Smooth muscle cell of the brain vasculature (primary cell): Measurements from ENCODE around the gene POLR2A.
"Not testable (repeated sequence)": the region's sequence is repeated elsewhere in the genome, so short reads cannot be mapped to it uniquely, and the experiment has no call there.

Experiments
- DNase-seq: peaks from one replicate; pipeline ENCODE4 v3.0.0-alpha.2; 2012; ENCODE audit warnings: low read depth, low spot score

Gene POLR2A

DNA sequence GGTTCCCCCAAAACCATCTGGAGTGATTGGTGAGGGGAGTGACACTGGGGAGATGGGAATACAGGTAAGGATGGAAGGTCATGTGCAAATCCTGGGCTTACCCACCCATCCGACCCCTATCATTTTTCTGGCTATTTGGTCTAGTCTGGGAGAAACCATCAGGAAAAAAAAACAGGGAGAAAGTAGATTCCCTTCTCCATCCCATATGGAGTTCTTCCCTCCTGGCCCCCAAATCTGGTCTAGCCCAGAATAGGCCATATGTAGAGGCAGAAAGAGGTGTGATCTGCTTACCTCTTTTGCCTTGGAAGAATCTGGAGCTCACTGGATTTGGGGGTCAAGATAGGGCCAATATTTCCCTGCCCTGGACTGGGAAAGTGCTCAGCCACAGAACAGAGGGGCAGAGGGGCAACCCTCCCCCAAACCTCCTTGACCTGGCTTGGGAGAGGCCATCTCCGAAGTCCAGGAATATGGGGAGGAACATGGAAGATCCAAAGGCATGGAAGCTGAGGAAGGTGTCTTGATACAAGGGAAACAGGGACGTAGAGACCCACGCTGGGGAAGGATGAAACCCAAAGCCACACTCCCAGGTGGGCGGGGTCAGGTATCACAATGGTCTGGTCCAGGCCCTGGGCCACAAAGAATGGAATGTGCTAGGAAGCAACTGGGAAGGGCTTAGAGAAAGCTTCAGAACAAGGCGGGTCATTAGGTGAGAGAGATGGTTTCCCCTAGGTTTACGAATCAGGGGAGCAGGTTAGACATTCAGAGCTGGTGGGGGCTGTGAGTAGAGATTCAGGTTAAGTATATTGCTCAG, 23.1 kb upstream of the POLR2A start:
- no peak for DNase-seq

- DNase-seq: no peak
These were observed 21.4 kb upstream of the POLR2A start for GRCh38 chr17:7462474-7463371.

DNA sequence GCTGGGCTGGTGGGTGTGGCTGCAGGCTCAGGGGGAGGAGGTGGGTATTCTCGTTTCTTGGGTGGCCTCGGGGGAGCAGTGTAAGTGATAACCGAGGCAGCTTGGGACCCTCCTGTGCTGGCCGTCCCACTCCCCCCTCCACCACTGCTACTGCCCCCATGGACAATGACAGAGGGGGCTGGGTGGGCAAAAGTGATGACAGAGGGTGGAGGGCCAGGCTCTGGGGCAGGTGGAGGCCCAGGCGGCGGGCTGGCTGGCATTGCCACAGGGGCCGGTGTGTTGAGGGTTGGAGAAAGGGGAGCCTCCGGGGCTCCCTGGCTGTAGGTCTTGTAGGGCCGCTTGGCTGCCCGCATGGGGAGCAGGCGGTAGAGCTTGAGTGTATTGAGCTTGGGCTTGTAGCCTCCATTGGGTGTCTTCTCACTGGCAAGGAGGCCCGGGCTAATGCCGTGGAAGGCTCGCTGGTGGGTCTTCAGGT, 20.8 kb upstream of the POLR2A start:
- no peak for DNase-seq

- DNase-seq: no peak
These were observed 20.1 kb upstream of the POLR2A start for GRCh38 chr17:7464081-7464480.

GRCh38 chr17:7465597-7466275, 18.4 kb upstream of the POLR2A start:
- no peak for DNase-seq

DNA sequence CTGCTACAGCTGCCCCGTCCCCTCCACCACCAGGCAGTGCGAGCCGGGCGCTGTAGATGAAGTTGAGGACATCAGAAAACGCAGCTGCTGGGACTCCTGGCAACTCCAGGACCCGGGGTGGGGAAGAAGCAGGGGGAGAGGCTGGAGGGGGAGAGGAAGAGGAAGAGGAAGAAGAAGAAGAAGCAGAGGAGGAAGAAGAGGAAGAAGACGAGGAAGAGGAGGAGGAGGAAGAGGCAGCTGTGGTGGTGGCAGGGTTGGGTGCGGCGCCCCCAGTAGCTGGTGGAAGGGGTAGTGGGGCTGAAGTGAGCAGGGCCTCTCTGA, 17.9 kb upstream of the POLR2A start:
- no peak for DNase-seq

- no peak for DNase-seq
These were observed 17.4 kb upstream of the POLR2A start for GRCh38 chr17:7466639-7467341.

GRCh38 chr17:7467498-7467897, 16.7 kb upstream of the POLR2A start:
- DNase-seq: no peak

DNA sequence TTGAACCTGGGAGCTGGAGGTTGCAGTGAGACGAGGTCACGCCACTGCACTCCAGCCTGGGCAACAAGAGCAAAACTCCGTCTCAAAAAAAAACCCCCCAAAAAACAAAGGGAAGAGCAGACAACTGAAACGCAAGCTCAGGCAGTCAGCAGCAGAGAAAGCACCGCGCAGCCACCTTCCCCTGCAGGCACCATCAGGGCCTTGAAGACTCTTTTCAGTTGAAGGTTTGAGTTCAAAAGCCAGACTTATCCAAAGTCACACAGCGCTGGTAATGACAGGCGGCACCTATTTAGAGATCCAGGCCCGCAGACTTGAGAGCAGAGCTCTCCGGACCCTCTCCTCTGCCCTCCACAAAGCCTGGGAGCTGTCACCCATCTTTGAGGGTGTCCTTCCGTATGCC, 15.9 kb upstream of the POLR2A start:
- no peak for DNase-seq

- DNase-seq: no peak
These were observed 15.3 kb upstream of the POLR2A start for GRCh38 chr17:7468804-7469389.

- DNase-seq: not testable (repeated sequence)
These were observed 14.3 kb upstream of the POLR2A start for GRCh38 chr17:7469843-7470242.

GRCh38 chr17:7470457-7470973, 13.7 kb upstream of the POLR2A start:
- DNase-seq: not testable (repeated sequence)

GRCh38 chr17:7471729-7472128, 12.4 kb upstream of the POLR2A start:
- no peak for DNase-seq

- DNase-seq: not testable (repeated sequence)
These were observed 9.4 kb upstream of the POLR2A start for GRCh38 chr17:7474767-7475166.

DNA sequence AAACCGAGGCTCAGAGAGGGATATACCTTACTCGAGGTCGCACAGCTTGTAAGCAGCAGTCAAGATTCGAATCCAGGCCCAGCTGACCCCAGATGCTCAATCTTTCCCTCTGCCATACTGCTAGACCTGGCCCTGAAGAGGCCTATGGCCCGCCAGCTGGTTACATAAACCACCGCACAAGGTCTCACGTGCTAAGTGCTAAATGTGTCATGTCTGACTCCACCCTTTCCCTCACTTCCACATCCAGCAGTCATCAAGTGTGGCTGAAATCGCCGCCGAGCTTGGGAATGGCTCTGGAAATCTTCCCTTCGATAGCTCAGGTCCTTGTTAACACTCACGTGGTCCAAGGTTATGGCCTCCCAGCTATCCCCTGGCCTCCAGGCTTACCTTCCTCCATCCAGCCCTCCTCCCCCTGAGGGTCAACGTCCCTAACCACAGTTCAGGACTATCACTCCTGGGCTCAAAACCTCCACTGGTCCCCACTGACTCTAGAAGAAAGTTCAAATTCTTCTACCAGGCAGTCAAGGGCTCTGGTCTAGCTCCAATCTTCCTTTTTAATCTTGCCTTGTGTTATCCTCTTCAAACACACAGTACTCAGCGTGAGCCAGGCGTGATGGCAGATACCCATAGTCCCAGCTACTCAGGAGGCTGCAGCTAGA, 8.3 kb upstream of the POLR2A start:
- DNase-seq: no peak

- DNase-seq: no peak
These were observed 7.7 kb upstream of the POLR2A start for GRCh38 chr17:7476494-7476893.

DNA sequence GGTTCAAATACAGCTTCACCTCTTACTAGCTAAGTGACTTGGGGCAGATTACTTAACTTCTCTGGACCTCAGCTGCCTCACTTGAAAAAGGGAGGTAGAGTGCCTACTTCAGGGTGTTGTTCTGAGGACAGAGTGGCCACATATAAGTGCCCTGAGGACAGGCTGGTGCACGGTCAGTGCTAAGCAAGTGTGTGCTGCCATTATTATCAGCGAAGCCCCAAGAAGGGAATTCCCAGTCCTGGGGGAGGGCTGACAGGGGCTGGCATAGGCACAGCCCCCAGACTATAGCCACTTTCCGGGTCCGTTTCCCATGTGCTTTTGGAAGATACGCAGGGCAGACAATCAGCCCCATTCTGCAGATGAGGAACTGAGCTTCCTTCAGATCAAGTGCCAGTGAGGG, 7.2 kb upstream of the POLR2A start:
- no peak for DNase-seq

DNA sequence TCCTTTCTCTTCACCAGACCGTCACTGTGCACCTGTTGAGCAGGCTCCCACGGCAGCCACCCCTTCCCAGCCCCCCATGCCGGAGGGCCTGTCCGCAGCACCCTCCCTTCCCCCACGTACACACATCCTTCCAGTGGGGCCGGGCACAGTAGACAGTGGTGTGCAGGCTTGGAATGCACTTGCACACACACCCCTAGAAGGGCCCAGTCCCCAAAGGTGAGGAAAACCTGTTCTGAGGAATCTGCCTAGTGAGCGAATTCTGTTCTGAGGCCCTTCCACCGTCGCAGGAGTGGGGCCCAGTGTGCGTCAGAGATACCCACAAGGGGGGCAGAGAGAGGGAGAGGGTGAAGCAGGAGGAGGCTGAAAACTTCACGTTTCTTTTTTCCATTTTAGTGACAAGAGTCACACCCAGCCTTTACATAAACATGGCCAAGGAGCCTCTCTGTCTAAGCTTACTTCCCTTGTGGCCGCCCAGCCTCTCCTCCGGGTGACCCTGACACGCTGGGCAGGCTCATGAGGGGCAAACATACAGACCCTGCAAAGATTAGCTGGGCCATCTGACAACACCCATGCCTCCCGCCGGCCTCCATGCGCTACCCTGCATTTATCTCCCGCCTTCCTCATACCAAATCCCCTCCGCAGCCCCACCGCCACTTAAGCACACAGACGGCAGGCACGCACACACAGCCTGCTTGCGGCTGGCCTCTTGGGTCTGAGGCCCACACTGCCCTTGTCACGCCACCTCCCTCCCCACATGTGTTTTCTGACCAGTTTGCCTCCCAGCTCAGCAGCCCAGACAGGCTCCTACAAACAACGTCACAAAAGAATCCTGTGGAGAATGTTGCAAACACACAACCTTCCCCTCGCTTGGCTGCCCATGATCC, 6.5 kb upstream of the POLR2A start:
- DNase-seq: no peak
